ENCODE data around the gene MAX.

MAX gene, protein sequence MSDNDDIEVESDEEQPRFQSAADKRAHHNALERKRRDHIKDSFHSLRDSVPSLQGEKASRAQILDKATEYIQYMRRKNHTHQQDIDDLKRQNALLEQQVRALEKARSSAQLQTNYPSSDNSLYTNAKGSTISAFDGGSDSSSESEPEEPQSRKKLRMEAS

GRCh38 chr14:65102441-65103149, at the start of gene MAX:
Gene MAX (minus strand): TSS chr14:65102517. CDS start chr14:65102339, 178 bp downstream.
- DNase-seq = peak; percentile 95 to 97

- no peak for DNase-seq
These were observed 49.3 kb upstream of the MAX start for GRCh38 chr14:65151609-65151956.

GRCh38 chr14:65150898-65151608, 48.7 kb upstream of the MAX start:
- DNase-seq = peak in 1 of 2 experiments; percentile 17

GRCh38 chr14:65149116-65149515, 46.8 kb upstream of the MAX start:
- DNase-seq = no peak

DNA sequence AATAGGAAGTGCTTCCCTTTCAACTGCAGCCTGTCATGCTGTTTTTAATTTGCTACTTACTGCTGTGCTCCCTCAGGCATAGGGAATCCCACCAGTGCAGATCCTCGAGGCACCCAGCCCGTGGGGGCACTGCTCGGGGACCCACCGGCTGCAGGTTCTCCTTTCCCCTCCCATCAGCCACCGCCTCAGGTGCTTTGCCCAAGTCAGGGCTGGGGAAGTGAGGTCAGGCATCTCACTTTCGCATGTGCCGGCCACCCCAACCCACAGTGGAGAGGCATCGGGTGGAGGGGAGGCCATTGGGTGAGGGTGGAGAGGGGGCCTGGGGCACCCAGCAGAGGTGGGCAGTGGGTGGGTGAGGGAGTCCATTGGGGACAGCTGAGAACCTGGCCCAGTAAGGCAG, 41.9 kb upstream of the MAX start:
- DNase-seq = no peak

GRCh38 chr14:65142914-65143625, 40.8 kb upstream of the MAX start:
- DNase-seq = no peak

DNA sequence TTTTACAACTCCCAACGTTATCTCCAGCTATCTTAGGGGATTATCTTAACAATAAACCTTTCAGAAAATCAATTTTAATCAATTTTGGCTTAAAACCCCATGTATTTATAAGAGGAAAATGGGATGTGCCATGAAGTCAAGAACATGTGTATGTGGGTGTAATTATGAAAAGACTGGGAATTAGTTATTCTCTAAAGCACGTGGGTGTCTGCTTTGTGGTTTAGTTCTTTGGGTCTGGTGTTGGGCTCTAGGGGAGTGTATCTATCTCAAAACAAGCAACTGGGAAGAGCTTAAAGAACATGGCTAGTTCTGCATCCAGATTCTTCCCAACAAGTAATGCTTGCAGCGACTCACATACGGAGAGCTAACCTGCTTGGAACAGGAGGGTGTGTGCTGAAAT, 40.1 kb upstream of the MAX start:
- DNase-seq = no peak

- DNase-seq = no peak
These were observed 39.2 kb upstream of the MAX start for GRCh38 chr14:65141523-65141922.

GRCh38 chr14:65137648-65138307, 35.5 kb upstream of the MAX start:
- DNase-seq = no peak

- DNase-seq = no peak
These were observed 32.6 kb upstream of the MAX start for GRCh38 chr14:65134651-65135579.

DNA sequence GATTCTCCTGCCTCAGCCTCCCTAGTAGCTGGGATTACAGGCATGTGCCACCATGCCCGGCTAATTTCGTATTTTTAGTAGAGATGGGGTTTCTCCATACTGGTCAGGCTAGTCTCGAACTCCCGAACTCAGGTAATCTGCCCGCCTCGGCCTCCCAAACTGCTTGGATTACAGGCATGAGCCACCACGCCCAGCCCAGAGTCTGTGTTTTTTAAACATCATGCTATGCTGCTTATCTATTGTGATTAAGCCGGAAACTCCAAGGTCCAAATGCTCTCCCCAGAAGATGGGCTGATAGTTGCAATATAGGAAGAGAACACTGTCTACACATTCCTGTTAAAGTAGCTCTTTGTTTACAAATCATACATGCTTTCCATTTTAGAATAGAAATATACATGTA, 30.5 kb upstream of the MAX start:
- DNase-seq = no peak

DNA sequence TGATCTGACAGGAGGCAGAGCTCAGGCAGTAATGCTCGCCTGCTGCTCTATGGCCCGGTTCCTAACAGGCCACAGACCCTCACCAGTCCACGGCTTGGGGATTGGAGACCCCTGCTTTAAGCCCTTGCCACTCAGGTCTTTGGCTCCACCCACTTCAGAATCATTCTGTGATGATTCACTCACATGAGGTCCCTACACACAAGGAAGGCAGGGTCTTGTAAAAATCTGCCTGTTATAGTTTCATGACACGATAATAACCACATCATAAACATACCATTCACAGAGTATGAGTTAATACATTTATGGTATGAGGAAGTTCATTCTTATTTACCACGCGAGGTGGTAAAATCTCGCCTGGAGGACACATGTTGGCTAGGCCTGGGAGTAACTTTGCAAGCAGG, 29.0 kb upstream of the MAX start:
- DNase-seq = no peak

GRCh38 chr14:65128096-65128495, 25.8 kb upstream of the MAX start:
- no peak for DNase-seq

DNA sequence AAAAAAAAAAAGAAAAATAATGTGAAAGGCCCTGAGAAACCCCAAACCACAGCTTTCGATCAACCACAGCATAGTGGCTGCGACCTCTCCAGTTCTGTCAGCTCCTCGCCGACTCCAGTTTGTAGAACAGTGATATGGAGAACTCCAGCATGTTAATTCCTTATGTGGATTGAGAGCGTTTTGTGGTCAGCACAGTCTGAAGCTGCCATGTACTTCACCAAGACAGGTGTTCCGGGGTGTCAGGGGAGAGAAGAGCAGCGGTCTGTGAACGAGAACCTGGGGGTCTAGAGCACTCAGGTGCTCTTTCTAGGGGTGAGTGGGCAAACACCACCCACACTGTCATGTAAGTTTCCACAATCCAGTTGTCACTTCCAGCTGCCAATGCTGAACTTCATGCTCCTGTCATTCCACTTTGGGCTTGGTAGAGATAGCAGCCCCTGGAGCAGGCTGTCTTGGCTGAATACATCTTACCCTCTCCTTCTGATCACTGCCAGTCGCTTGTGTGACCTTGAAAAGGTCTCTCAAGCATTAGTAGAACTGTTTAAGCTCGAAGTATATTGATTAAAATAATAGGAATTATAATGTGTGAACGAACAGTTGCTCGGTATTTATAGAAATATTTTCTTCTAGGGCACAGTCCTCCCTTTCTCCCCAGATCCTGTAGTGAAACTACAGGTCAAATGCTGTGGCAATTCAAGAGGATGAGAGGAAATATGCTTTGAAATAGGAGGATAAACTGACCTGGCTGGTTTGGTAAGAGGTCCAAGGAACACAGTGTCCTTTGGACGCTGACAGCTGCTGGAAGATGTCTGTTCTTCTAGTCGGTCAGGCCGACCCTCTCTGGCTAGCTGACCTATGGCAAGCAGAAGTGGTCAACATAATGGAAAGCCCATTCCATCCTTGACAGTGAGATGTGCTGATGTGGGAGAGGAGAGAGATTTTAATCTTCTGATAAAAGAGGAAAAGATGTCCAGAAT, 15.7 kb upstream of the MAX start:
- no peak for DNase-seq

- DNase-seq = no peak
These were observed 13.3 kb upstream of the MAX start for GRCh38 chr14:65115615-65116014.

DNA sequence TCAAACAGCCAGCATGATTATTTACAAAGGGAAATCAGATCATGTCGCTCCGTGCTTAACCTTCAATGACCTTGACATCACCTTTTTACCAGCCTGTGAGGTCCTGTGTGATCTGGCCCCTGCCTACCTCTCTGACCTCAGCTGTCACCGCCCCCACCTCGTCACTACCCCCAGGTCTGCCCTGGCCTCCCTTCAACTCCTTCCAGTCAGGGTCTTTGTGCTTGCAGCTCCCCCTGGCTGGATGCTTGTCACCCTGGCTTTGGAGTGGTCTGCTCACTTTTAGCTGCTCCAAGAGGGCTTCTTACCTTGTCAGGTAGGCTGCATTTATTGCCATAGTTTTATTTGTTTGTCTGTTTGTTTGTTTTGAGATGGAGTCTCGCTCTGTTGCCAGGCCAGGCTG, 8.2 kb upstream of the MAX start:
- no peak for DNase-seq

DNA sequence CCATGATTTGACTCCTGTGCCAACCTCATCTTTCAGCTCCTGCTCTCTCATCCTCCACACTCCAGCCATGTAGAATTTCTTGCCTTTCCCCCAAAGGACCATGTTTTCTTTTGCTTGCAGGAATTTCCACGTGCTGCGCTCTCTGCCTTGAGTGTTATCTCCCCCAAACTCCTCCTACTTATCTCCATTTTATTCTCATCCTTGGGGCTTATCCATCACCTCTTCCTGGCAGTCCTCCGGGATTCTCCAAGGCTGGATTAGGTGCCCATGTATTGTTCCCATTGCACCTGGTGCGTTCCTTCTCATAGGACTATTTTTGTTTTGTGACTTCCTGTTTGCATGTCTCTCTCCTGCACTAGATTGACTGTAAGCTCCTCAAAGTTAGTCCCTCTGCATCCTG, 7.0 kb upstream of the MAX start:
- DNase-seq = no peak

DNA sequence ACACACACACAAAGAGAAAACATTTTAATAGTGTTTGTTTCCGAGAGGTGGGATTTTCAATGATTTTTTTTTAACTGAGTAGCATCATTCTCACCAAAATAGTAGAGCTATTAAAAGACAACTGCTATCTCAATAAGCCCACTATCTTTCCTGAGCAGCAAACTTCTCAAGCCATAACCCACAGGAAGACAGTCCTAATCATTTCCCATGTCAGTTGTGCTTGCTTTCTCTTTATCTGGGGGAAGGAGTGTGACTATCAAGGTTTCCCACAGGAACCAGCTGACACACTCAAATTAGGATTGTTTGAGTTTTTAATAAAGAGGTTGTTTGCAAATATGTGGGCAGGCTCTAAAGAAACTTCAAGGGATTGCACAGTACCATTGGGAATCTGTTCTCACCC, 4.9 kb upstream of the MAX start:
- DNase-seq = no peak

DNA sequence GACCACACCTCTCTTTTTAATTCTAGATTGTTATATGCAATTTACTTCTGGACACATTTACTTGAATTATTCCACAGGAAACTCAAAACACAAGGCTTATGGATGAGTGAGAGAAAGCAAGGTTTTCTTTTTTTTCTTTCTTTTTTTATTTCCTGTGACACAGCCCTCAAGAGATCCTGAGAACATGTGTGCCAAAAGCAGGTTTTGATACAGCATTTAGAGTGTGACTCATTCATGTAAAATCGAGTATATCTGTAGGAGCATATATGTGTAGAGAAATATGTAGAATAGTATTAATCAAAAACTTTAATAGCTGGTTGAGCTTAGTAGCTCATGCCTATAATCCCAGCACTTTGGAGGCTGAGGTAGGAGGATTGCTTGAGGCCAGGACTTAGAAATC, 4.4 kb upstream of the MAX start:
- no peak for DNase-seq

DNA sequence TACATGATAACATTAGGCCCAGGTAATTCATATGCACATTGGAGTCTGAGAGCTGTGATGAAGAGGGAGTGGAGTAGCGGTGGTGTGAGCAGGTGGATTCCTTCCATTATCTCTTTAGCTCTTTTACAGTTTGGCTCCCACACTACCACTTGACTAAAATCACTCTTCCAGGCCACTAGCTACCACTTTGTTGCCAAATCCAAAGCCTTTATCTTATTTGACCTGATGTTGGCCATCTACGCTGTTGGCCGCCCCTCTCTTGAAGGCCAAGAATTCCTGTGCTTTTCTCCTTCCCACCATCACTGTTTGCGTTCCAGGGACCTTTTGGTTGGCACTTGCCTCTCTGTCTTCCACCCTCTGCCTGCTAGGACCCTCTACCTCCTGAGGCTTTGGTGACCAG, 4.0 kb upstream of the MAX start:
- DNase-seq = no peak

GRCh38 chr14:65104791-65105190, 2.5 kb upstream of the MAX start:
- no peak for DNase-seq

Data from cerebellar nuclear complex (tissue), 1 donor.